ENCODE data around the gene TP63.
"Not testable (repeated sequence)": the region's sequence is repeated elsewhere in the genome, so short reads cannot be mapped to it uniquely, and the experiment has no call there.

Gene TP63

GRCh38 chr3:189631373-189631408 is at the start of gene TP63:
TSS of gene TP63 (plus strand) at chr3:189631389. CDS start at chr3:189631516, 127 bp downstream.
- DNase-seq (ENCODE audit: low read depth): no peak

- no peak for DNase-seq (ENCODE audit: low read depth)
Observed at GRCh38 chr3:189582179-189582578, 49.0 kb upstream of the TP63 start.

- DNase-seq (ENCODE audit: low read depth): no peak
Observed at GRCh38 chr3:189584645-189585044, 46.5 kb upstream of the TP63 start.

GRCh38 chr3:189586941-189587663 is 44.1 kb upstream of the TP63 start:
- no peak for DNase-seq (ENCODE audit: low read depth)

- DNase-seq (ENCODE audit: low read depth): peak; percentile 9
Observed at GRCh38 chr3:189587664-189588040, 43.5 kb upstream of the TP63 start.

GRCh38 chr3:189588070-189588469 is 43.1 kb upstream of the TP63 start:
- DNase-seq (ENCODE audit: low read depth): no peak

- peak; percentile 90 for DNase-seq (ENCODE audit: low read depth)
Observed at GRCh38 chr3:189588475-189589178, 42.6 kb upstream of the TP63 start.

GRCh38 chr3:189589179-189589569 is 42.0 kb upstream of the TP63 start:
- no peak for DNase-seq (ENCODE audit: low read depth)

GRCh38 chr3:189590223-189590622 is 41.0 kb upstream of the TP63 start:
- DNase-seq (ENCODE audit: low read depth): no peak

- peak; percentile 21 for DNase-seq (ENCODE audit: low read depth)
Observed at GRCh38 chr3:189593581-189593980, 37.6 kb upstream of the TP63 start.

GRCh38 chr3:189596078-189596979 is 34.9 kb upstream of the TP63 start:
- not testable (repeated sequence) for DNase-seq (ENCODE audit: low read depth)

GRCh38 chr3:189597918-189598317 is 33.3 kb upstream of the TP63 start:
- no peak for DNase-seq (ENCODE audit: low read depth)

- no peak for DNase-seq (ENCODE audit: low read depth)
Observed at GRCh38 chr3:189598530-189599225, 32.5 kb upstream of the TP63 start.

- no peak for DNase-seq (ENCODE audit: low read depth)
Observed at GRCh38 chr3:189602471-189602870, 28.7 kb upstream of the TP63 start.

GRCh38 chr3:189605717-189606116 is 25.5 kb upstream of the TP63 start:
- DNase-seq (ENCODE audit: low read depth): no peak

GRCh38 chr3:189606774-189607173 is 24.4 kb upstream of the TP63 start:
- no peak for DNase-seq (ENCODE audit: low read depth)

- not testable (repeated sequence) for DNase-seq (ENCODE audit: low read depth)
Observed at GRCh38 chr3:189612641-189613040, 18.5 kb upstream of the TP63 start.

- DNase-seq (ENCODE audit: low read depth): no peak
Observed at GRCh38 chr3:189613122-189613521, 18.1 kb upstream of the TP63 start.

GRCh38 chr3:189621948-189622603 is 9.1 kb upstream of the TP63 start:
- no peak for DNase-seq (ENCODE audit: low read depth)

- no peak for DNase-seq (ENCODE audit: low read depth)
Observed at GRCh38 chr3:189622629-189623028, 8.6 kb upstream of the TP63 start.

- DNase-seq (ENCODE audit: low read depth): no peak
Observed at GRCh38 chr3:189624130-189624529, 7.1 kb upstream of the TP63 start.

GRCh38 chr3:189625071-189625470 is 6.1 kb upstream of the TP63 start:
- DNase-seq (ENCODE audit: low read depth): no peak

Measured in EH (cell line).